GM12874 (cell line): ENCODE data around the gene SMPD1.

Source experiments
- CTCF ChIP-seq: IDR thresholded peaks from 2 replicates; pipeline ENCODE4 v1.5.1; 2011; ENCODE audit warnings: low read depth, mild to moderate bottlenecking, control low read depth, low read length, moderate library complexity; ENCODE audit not compliant: insufficient read depth

Gene SMPD1

DNA sequence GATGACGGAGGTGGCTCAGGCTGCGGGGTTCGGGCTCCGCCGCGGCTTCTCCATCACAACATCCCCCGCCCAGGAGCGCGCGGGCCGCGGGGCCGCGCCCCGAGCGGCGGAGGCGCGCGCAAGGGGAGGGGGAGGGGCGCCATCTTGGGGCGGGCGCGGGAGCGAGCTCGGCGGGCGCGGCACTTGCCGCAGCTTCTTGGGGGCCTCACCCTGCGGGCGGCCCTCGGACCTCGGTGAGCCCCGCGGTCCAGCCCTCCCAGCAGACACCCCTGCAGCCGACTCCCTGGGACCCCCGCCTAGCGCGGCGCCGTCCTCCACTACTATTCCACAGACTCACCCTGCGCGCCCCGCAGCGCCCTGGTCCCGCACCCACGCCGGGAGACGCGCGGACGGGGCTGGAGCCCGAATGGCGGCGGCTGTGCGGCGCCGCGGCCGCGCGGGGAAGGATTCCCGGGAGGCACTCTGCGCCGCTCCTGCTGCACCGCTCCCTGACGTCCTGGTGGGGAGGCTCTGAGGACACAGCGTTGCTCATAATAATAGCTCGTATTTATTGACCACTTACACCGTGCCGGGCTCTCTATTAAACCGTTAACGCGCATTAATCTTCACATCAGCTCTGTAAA lies 28.8 kb downstream of the SMPD1 start, which contains the start of gene APBB1:
TSS of gene APBB1 (minus strand) at position 86 of the 623 bp plus-strand sequence. CDS start 7,747 bp downstream, outside the sequence.
- TF ChIP-seq CTCF = no peak

- TF ChIP-seq CTCF = no peak
Observed at GRCh38 chr11:6420677-6421076, 30.4 kb downstream of the SMPD1 start.

GRCh38 chr11:6427516-6427915 lies 37.2 kb downstream of the SMPD1 start:
- no peak for TF ChIP-seq CTCF

GRCh38 chr11:6431861-6432260 lies 41.6 kb downstream of the SMPD1 start:
- TF ChIP-seq CTCF = no peak

DNA sequence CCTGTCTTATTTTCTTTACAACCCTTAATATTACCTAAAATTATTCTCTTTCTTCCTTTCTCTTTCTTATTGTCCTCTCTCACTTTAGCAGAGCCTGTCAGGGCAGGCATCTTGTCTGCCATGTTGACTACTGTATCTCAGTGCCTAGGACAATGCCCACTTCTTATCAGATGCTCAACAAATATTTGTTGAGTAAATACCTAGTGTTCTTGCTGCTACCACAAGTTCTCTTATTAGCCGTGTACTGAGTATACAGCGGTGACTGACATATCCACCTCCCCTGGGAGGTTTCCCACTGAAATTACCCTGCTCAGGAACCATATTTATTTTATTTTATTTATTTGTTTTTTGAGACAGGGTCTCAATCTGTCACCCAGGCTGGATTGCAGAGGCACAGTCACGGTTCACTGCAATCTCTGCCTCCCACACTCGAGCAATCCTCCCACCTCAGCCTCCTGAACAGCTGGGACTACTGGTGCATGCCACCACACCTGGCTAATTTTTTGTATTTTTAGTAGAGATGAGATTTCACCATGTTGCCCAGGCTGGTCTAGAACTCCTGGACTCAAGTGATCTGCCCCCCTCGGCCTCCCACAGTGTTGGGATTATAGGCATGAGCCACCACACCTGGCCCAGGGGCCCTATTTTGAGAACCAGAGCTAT lies 43.9 kb downstream of the SMPD1 start:
- TF ChIP-seq CTCF = no peak

DNA sequence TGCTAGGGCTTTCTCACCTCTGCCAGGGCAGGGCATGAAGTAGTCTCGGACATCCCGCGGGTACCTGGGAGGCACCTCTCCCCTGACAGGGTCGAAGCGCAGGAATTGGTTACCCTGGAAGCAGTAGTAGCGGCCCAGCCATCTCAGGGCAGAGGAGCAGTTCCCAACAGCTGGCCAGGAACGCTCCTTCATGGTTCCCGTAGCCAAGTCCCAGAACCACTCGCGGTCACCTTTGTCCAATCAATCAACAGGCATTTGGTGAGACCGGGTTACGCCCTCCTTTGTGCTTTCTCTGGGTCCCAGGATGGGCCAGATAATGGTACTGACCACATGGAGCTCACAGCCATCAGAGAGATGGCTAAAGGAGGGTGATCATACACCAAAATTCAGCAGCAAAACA lies 47.1 kb downstream of the SMPD1 start:
- TF ChIP-seq CTCF = no peak

- TF ChIP-seq CTCF = no peak
Observed at GRCh38 chr11:6437993-6438392, 47.7 kb downstream of the SMPD1 start.
